GM12873 (cell line): ENCODE results near the gene BMP7.

Source experiments
- CTCF ChIP-seq: IDR thresholded peaks from 2 replicates; pipeline ENCODE4 v1.5.1; 2012; ENCODE audit warnings: low read depth, mild to moderate bottlenecking, moderate library complexity, low read length, control low read depth; ENCODE audit not compliant: insufficient read depth; ENCODE audit errors: missing control alignments

BMP7 gene

DNA sequence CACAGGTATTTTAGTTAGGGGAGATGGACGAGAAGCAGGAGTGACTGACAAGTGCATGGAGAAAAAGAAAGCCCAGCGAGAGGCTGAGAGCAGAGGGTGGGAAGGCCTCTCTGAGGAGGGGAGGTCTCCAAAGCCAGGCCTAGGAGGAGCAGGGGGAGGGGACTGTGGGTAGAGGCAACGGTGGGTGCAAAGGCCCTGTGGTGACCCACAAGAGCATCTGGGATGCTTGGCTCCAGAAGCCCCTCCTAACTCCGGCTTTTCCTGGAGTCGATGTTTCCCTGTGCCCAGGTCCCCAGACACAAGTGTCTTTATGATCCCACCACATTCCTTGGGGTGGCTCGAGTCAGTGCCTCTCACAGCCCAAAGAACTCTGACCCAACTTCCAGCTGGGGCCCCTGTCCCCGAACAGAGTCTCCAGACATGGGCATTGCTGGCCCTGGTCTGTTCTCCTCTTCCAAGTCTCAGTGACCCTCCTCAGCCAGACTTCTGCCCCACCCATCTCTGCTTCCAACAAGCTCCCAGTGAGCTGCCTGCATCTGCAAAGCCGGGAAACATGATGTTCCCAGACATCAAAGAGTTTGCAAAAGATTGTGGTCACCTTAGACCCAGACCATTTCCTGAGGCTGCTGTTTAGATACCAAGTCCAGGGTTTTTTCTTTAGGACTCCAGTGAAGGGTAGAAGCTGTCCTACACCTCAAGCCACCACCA, 11.1 kb upstream of the BMP7 start:
- no peak for TF ChIP-seq CTCF

DNA sequence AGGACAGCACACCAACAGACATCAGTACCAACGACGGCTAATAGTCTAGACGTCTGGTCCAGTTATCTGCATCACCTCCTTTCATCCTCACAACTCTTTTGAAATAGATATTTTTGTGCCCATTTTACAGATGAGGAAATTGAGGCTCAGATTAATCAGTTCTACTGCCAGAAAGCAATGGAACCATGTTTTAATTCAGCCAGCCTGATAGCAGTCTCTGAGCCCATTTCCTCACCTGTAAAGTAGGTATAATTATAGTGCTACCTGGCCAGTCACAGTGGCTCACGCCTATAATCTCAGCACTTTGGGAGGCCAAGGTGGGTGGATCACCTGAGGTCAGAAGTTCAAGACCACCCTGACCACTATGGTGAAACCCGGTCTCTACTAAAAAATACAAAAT, 9.8 kb upstream of the BMP7 start:
- TF ChIP-seq CTCF, result no peak

DNA sequence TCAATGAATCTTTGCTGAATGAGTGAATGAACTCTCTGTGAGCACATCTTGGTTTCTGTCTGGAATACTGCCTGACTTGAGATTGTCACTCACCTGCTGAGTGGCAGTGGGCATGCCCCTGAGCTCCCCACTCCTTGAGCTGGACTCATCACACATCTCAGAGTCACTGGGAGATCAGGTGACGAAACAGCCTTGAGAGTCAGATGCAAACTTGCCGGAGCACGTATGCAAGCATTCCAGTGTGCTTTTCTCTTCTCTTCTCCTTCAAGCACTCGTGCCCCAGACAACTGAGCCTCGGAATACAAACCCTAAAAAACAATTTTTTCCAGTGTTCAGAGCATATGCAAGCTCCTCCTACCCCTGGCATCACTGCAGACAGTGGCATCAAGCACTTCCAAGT, 9.4 kb upstream of the BMP7 start:
- TF ChIP-seq CTCF, result no peak

- no peak for TF ChIP-seq CTCF
These were observed 8.9 kb upstream of the BMP7 start for GRCh38 chr20:57275334-57275733.

DNA sequence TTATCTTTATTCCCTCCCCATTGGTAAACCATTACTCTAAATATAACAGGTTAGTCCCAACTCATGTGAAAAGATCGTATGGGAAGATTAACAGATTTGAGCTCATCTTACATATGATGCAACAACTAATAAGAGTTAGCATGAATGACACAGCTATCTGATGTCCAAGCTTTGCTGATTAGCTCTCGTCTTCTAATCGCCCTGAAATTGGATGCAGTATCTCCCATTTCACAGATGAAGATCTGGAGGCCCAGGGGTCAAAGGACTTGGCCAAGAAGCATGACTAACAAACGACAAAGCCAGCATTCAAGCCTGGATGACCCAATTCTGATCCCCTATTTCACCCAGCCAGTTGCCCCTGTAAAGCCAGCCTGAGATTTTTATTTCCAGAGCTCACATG, 8.4 kb upstream of the BMP7 start:
- no peak for TF ChIP-seq CTCF

DNA sequence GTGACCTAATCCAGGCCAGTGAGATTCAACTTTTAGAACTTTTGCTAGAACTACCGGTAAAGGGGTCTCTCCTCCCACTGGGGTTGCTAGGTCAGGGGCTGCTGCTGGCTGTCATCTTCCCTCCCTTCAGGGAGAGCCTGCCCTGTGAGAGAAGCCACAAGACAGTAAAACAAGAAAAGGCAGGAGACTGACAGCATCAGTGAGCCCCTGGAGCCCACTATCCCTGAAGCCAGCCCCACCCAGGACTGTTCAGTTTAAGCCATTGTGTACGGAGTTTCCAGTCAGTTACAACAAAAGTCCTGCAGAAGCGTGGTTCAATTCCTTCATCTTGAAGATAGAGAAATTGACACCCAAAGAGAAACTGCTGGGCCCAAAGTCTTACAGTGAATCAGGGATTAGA, 7.9 kb upstream of the BMP7 start:
- no peak for TF ChIP-seq CTCF

DNA sequence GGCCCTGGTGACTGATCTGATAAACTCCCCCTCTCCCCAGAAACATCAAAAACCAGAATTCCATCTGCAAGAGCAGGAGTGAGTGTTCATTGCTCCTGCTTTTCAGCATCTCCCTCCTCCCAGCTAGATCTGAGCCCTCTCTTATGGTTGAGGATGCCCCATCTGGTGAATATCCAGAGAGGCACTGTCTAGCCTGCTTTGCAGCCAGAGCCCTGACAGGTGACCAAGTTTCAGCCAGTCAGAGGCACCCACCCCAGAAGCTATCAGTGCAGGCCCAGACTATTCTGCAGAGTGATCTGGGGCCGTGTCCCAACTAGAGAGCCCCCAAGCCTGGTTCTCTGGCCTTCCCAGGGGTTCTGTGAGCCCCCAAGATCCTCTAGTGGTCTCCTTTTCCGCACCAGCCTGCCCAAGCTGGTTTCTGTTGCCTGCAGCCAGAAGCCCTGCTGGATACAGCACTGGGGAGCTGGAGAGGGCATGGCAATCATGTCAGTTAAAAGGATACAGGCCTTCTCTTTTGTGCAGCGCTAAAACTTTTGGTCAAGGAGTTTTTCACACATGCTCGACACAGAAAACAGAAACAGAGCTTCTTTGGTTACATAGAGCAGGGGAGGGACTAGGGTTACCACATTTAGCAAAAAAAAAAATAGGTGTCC, 6.6 kb upstream of the BMP7 start:
- no peak for TF ChIP-seq CTCF
